Activated CD4-positive, alpha-beta T cell treated with anti-CD3 and anti-CD28 coated beads, Interleukin-2, amount 50 U/mL, for 4 hours (primary cell): ENCODE data around the gene PRR9.

Experiments used
- DNase-seq, 2 experiments: peaks; one replicate each; pipeline ENCODE4 v3.0.0-alpha.2; 2020

PRR9 gene

GRCh38 chr1:153231363-153231762, 14.0 kb downstream of the PRR9 start:
- no peak for DNase-seq

DNA sequence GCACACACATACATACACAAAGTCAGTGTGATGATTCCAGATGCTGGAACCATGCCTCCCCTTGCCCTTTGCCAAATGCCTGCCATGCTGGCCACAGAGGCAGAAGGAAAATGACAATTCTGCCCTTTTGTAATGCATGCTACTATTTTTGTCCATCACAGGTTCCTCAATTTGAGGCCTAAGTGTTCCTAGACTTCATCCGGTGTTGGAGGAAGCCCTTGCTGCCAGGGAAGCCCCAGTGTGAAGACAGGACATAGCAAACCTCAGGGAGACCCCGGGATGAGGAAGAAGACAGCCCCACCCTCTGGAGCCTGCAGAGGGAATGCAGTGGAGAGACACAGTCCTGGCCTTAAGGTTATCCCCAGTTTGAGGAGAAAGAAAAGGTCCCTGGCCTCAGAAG, 14.4 kb downstream of the PRR9 start:
- DNase-seq = no peak

DNA sequence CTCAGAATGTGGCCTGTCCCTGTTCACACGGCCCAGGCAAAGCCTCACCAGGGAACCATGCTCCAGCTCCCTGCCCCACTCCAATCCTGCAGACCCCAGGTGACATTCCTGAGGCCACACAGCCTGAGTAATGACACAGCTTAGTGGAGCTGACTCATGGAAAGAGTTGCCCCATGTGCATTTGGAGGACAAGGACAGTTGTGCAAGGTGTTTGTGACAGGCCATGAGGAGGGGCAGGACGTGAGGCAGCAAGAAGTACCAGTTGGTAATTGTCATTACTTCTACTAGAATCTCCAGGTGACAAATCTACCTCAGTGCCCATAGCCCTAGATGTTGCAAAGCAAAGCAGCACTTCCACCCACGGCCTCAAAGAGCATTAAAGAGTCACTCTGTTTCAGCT, 15.2 kb downstream of the PRR9 start:
- no peak for DNase-seq

DNA sequence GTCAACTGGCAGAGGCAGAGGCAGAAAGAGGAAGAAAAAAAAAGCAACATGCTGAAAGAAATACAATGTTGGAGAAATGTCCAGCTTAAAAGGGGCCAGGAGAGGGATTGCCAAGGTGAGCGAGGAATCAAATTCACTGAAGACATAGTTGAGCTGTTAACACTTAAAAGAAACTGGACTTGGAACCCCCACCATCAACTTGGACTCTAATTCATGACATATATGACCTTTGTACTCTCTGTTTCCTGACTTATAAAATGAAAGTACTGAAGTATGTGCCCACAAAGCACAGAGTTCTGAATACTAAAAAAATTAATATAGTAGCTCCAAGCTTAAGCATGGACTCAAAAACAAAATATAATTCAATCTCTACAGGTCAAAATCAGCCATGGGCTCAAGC, 16.1 kb downstream of the PRR9 start:
- DNase-seq = no peak

GRCh38 chr1:153238527-153238926, 21.1 kb downstream of the PRR9 start:
- DNase-seq = no peak

GRCh38 chr1:153242160-153242559, 24.8 kb downstream of the PRR9 start:
- no peak for DNase-seq

- no peak for DNase-seq
These were observed 28.1 kb downstream of the PRR9 start for GRCh38 chr1:153245466-153245865.

- no peak for DNase-seq
These were observed 28.6 kb downstream of the PRR9 start for GRCh38 chr1:153246018-153246417.

DNA sequence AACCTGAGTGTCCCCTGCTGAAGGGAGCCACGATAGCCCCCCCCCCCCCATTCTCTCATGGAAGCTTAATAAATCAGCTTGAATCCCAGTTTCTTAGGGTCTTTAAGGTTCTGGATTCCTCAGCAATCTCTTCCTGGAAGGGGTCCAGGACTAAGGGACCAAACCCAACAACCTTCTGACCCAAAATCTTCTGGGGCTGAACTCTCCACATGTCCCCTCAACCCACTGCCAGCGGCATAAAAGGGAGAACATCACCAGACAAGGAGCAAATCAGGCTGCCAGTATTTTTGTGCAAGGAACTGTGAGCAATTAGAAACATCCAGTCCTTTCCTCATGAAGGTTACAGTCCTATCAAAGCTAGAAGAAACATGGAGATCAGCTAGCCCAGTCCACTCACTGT, 29.4 kb downstream of the PRR9 start:
- DNase-seq = no peak

GRCh38 chr1:153248176-153248879, 30.9 kb downstream of the PRR9 start:
- DNase-seq = no peak

DNA sequence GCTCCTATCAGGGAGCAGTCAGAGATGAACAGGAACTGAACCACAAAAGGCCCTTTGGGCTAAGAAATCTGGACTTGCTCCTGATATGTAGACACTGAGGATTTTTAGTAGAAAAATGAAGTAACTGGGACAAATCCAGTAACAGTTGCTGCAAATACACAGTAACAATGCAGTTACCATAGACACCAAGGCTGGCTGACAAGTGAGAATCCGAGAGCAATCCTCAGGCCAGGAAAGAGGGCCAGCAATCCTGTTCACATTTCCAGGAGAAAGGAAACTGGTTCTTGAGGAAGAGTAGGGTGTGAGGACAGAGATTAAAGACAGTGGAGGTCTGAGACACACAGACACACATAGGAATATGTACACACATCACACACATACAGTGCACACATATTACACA, 32.8 kb downstream of the PRR9 start:
- DNase-seq = no peak

DNA sequence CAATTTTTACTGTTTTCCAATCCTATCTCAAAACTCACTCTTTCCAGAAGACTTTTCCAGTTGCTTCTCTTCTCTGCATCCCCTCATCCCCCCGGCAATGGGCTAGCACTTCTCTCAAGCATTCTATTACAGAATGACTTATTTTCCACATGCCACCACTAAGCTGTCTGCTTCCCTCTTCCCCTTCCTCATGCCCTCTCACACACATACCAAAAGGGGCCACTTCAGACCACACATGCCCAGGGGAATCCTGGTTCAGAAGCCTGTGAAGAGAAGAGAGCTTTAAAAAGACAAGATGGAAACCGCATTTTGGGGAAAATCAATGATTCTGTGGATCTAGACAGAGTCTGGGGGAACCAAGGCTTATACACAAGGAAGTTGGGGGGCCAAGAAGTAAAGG, 33.7 kb downstream of the PRR9 start:
- no peak for DNase-seq

DNA sequence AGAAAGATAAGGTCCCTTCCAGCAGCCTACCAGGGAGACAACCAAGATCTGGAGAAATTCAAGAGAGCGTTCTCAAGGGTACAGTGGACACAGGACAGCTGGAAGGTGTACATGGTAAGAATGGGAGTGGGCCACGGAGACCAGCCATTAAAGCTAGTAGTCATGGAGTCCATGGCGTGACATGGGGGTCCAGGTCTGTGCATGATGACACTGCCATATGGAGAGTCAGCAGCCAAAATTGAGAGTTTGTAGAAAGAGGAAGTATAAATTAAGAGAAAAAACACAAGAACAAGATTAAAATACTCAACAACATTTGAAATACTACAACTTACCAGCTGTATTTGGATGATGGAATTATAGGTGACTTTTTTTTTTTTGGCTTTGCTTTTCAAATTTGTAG, 34.2 kb downstream of the PRR9 start:
- no peak for DNase-seq

DNA sequence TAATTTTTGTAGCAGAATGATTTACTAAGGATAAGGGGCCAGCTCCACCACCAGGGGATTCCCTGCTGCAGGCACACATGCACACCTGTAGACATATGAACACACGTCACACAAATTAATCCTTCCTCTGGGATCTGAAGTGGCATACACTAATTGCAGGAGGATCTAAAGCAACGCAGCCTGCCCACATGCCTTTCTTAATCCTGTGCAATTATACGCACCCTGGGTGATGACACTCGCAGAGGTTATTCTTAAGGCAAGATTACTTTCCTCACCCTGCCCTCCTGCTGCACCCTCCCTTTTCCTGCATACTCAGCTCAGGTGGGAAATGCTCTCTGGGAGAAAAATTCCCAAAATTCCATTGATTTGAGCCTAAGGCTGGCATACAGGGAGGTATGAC, 34.6 kb downstream of the PRR9 start:
- DNase-seq = no peak

DNA sequence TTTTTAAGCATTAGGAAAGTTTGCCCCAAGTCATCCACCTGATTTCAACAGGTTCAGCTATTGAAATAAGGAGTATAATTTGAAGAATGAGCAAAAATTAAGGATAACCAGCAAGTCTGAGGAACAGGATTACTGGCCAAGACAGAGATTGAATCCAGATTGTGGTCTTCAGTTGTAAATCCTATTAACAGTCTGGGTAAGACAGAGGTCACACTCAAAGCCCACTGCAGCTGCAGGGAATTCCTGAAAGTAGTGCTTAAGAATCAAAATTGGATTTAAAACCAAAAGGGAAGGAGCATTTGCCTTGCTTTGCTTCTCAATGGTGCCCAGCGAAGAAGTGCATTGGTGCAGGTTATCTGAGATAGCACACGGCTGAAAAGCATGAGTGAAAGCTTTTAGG, 35.7 kb downstream of the PRR9 start:
- DNase-seq = no peak

GRCh38 chr1:153253693-153254092, 36.3 kb downstream of the PRR9 start:
- DNase-seq = no peak

GRCh38 chr1:153259387-153259786, 42.0 kb downstream of the PRR9 start, which contains the start of gene LORICRIN:
Gene LORICRIN (plus strand): TSS chr1:153259687. CDS start chr1:153260950, 1,263 bp downstream.
- DNase-seq = no peak

DNA sequence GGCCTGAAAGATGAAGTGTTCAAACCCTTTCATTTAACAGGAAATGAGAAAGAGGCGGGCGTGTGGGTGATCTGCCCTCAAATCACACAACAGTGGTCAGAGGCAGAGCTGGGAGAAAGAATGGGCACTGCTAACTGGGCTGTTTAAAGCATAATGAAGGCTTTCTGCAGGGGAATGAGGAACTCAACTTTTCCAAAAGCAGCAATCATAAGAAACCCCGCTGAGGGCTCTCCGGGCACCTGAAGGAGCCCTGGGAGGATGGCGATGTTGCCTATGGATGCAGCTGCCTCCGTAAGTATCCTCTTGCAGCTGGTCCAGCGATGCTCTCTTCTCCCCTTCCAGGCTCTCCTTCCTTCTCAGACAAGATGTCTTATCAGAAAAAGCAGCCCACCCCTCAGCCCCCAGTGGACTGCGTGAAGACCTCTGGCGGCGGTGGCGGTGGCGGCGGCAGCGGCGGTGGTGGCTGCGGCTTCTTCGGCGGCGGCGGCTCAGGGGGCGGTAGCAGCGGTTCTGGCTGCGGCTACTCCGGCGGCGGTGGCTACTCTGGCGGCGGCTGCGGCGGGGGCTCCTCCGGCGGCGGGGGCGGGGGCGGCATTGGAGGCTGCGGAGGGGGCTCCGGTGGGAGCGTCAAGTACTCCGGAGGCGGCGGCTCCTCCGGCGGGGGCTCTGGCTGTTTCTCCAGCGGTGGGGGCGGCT, 43.3 kb downstream of the PRR9 start:
- DNase-seq = peak in 1 of 2 experiments; percentile 3

DNA sequence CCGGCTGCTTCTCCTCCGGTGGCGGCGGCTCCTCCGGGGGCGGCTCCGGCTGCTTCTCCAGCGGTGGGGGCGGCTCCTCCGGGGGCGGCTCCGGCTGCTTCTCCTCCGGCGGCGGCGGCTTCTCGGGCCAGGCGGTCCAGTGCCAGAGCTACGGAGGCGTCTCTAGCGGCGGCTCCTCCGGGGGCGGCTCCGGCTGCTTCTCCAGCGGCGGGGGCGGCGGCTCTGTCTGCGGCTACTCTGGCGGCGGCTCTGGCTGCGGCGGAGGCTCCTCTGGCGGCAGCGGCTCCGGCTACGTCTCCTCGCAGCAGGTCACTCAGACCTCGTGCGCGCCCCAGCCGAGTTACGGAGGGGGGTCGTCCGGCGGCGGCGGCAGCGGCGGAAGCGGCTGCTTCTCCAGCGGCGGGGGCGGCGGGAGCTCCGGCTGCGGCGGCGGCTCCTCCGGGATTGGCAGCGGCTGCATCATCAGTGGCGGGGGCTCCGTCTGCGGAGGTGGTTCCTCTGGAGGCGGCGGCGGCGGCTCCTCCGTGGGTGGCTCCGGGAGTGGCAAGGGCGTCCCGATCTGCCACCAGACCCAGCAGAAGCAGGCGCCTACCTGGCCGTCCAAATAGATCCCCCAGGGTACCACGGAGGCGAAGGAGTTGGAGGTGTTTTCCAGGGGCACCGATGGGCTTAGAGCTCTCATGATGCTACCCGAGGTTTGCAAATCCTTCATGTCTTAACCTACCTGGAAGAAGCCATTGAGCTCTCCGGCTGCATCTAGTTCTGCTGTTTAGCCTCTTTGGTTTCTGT, 44.1 kb downstream of the PRR9 start:
- DNase-seq = peak; percentile 17 to 27

DNA sequence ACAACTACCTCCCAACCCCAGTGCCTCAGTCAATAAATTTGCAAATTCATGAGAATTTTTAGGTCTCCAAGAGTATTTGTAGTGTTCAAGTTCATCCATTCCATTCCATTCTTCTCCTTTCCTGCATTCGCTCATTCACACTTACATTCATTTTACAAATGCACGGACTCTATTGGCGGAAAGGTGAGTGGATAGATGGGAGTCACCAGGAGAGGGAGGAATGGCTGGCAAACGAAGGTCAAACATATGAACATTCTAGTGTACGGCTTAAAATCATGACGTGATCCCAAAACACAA, 44.6 kb downstream of the PRR9 start:
- DNase-seq = no peak

GRCh38 chr1:153262462-153263157, 45.2 kb downstream of the PRR9 start:
- no peak for DNase-seq

- DNase-seq = no peak
These were observed 48.1 kb downstream of the PRR9 start for GRCh38 chr1:153265457-153265856.
